A549 (cell line): Measurements from ENCODE around the gene SNORC. TPM values are rescaled to one million over a fixed set of nuclear protein-coding genes. Genes with fewer than 3 reads are reported as not detected.

Experiments used
- ATAC-seq, 2 experiments: fragments of 200-7000 bp in 1 of 2; fragments of >200 bp in 1 of 2; cut with Nextera tagmentation in 1 of 2; cut with Tn5 transposase in 1 of 2; 3 replicates each; pipeline versions ENCODE4 v1.8.0 to v1.9.1; 2018 to 2020; ENCODE audit warnings: mild to moderate bottlenecking in 1 of 2, moderate library complexity in 1 of 2
- CTCF ChIA-PET: fragments of 300-600 bp; sonication (Branson Sonifier 250); formaldehyde crosslinking; extraction: SDS; loops from one replicate; lab custom pipeline; 2021; ENCODE audit warnings: antibody characterized with exemption, inconsistent platforms; lab: Yijun Ruan, JAX
- POLR2A ChIA-PET: fragments of 350-600 bp; formaldehyde crosslinking; extraction: SDS; loops from one replicate; lab custom pipeline; 2021; ENCODE audit warnings: antibody characterized with exemption, inconsistent platforms; lab: Yijun Ruan, JAX
- DNase-seq, 2 experiments: peaks; one replicate each; pipeline versions ENCODE4 v3.0.0 to v3.0.0-alpha.2; 2011 to 2016; ENCODE audit warnings: low read depth in 1 of 2, low spot score in 1 of 2
- FAIRE-seq: peaks from 2 replicates; lab custom pipeline; 2011; peaks lifted over from hg19 to GRCh38; lab: Jason Lieb, UNC
- H3K27ac ChIP-seq, 2 experiments: fragments of >200 bp; sonication (Bioruptor Twin); formaldehyde crosslinking; 3 replicates each; pipeline ENCODE4 v1.5.1; 2016 to 2017
- H3K4me1 ChIP-seq: fragments of >200 bp; sonication (Bioruptor Twin); formaldehyde crosslinking; 3 replicates; pipeline ENCODE4 v1.6.1; 2016
- H3K4me2 ChIP-seq: fragments of >200 bp; sonication (Bioruptor Twin); formaldehyde crosslinking; 3 replicates; pipeline ENCODE4 v1.6.1; 2016
- H3K4me3 ChIP-seq: fragments of >200 bp; sonication (Bioruptor Twin); formaldehyde crosslinking; 3 replicates; pipeline ENCODE4 v1.5.1; 2016
- H3K9me3 ChIP-seq: fragments of >200 bp; sonication (Bioruptor Twin); formaldehyde crosslinking; 3 replicates; pipeline ENCODE4 v1.6.1; 2016
- CBX2 ChIP-seq: fragments of 200-600 bp; sonication (generic); IDR thresholded peaks from 2 replicates; pipeline ENCODE4 v1.6.1; 2016; ENCODE audit warnings: low read depth, mild to moderate bottlenecking, borderline replicate concordance
- CBX8 ChIP-seq: fragments of 200-600 bp; sonication (generic); IDR thresholded peaks from 2 replicates; pipeline ENCODE4 v1.6.1; 2016
- CHD2 ChIP-seq: fragments of 150-350 bp; IDR thresholded peaks from 2 replicates; pipeline ENCODE4 v1.6.1; 2014; ENCODE audit warnings: low read length; ENCODE audit not compliant: partially characterized antibody
- CHD4 ChIP-seq: fragments of 200-600 bp; sonication (generic); IDR thresholded peaks from 2 replicates; pipeline ENCODE4 v1.6.1; 2016; ENCODE audit warnings: antibody characterized with exemption, mild to moderate bottlenecking, borderline replicate concordance
- EHMT2 ChIP-seq: fragments of 200-600 bp; sonication (generic); IDR thresholded peaks from 2 replicates; pipeline ENCODE4 v1.6.1; 2016; ENCODE audit warnings: antibody characterized with exemption, low read depth, mild to moderate bottlenecking, moderate library complexity
- EP300 ChIP-seq, 2 experiments: fragments of >200 bp; sonication (Bioruptor Twin); formaldehyde crosslinking; IDR thresholded peaks; 2 replicates in 1 of 2; 3 replicates in 1 of 2; pipeline ENCODE4 v1.6.1; 2016 to 2017
- GATA3 ChIP-seq: IDR thresholded peaks from 2 replicates; pipeline ENCODE4 v1.6.1; 2012; ENCODE audit warnings: borderline replicate concordance
- HOXA7 ChIP-seq: fragments of 250-450 bp; sonication (Bioruptor Pico); IDR thresholded peaks from 2 replicates; pipeline ENCODE4 v1.5.0; 2020; ENCODE audit warnings: mild to moderate bottlenecking, moderate library complexity
- HOXB13 ChIP-seq: fragments of 250-450 bp; sonication (Bioruptor Pico); IDR thresholded peaks from 2 replicates; pipeline ENCODE4 v1.5.0; 2020; ENCODE audit warnings: low read depth, mild to moderate bottlenecking, moderate library complexity
- JUNB ChIP-seq: fragments of >200 bp; sonication (Bioruptor Twin); formaldehyde crosslinking; IDR thresholded peaks from 2 replicates; pipeline ENCODE4 v1.6.1; 2016
- KDM1A ChIP-seq: fragments of 200-600 bp; sonication (generic); IDR thresholded peaks from 2 replicates; pipeline ENCODE4 v1.6.1; 2016; ENCODE audit warnings: low read depth, mild to moderate bottlenecking
- MAZ ChIP-seq: fragments of 150-350 bp; IDR thresholded peaks from 2 replicates; pipeline ENCODE4 v1.6.1; 2014; ENCODE audit warnings: antibody characterized with exemption, low read depth, low read length, borderline replicate concordance
- NPAS2 ChIP-seq: fragments of 250-450 bp; sonication (Bioruptor Pico); IDR thresholded peaks from 2 replicates; pipeline ENCODE4 v1.8.0; 2022; ENCODE audit warnings: mild to moderate bottlenecking, moderate library complexity, borderline replicate concordance
- NR3C1 ChIP-seq: fragments of >200 bp; sonication (Bioruptor Twin); formaldehyde crosslinking; IDR thresholded peaks from 3 replicates; pipeline ENCODE4 v1.6.1; 2017
- POLR2AphosphoS2 ChIP-seq: conservative IDR thresholded peaks from 2 replicates; pipeline ENCODE4 v1.6.1; 2012; ENCODE audit warnings: low read length, improper control_type of control experiment, inconsistent platforms
- RARB ChIP-seq: fragments of 250-450 bp; sonication (Bioruptor Pico); IDR thresholded peaks from 2 replicates; pipeline ENCODE4 v1.8.0; 2021; ENCODE audit warnings: mild to moderate bottlenecking, moderate library complexity
- RNF2 ChIP-seq: fragments of 200-600 bp; sonication (generic); IDR thresholded peaks from 2 replicates; pipeline ENCODE4 v1.6.1; 2016; ENCODE audit warnings: low read depth, mild to moderate bottlenecking, antibody characterized with exemption, moderate library complexity, borderline replicate concordance
- SMC3 ChIP-seq: fragments of >200 bp; sonication (Bioruptor Twin); formaldehyde crosslinking; IDR thresholded peaks from 3 replicates; pipeline ENCODE4 v1.6.1; 2018; ENCODE audit warnings: inconsistent platforms
- SREBF2 ChIP-seq: fragments of 450-650 bp; IDR thresholded peaks from 2 replicates; pipeline ENCODE4 v1.6.1; 2014; ENCODE audit warnings: mild to moderate bottlenecking, moderate library complexity
- TFCP2L1 ChIP-seq: fragments of 250-450 bp; sonication (Bioruptor Pico); IDR thresholded peaks from 2 replicates; pipeline ENCODE4 v1.5.0; 2021; ENCODE audit warnings: mild to moderate bottlenecking
- TP53 ChIP-seq: fragments of 250-450 bp; sonication (Bioruptor Pico); IDR thresholded peaks from 2 replicates; pipeline ENCODE4 v1.5.0; 2021; ENCODE audit warnings: mild to moderate bottlenecking, moderate library complexity
- ZNF302 ChIP-seq: fragments of 250-450 bp; sonication (Bioruptor Pico); IDR thresholded peaks from 2 replicates; pipeline ENCODE4 v1.9.0; 2021; ENCODE audit warnings: inconsistent platforms, mild to moderate bottlenecking, moderate library complexity
- WGBS: methylation state at CpG from one replicate; pipeline ENCODE4 v1.1.6; 2017; ENCODE audit errors: missing lambda C conversion rate; 5-methylcytosine and 5-hydroxymethylcytosine counted together
- polyA plus RNA-seq, 4 experiments: library from polyadenylated mRNA; depleted of rRNA in 3 of 4; stranded (reverse); fragments of >200 nt; fragmentation: RNase III in 1 of 4; extraction: RNeasy Plus Mini Kit Qiagen cat#74134 plus additional on column Dnase treatment in 1 of 4; gene quantifications; 2 replicates in 3 of 4; 3 replicates in 1 of 4; pipeline ENCODE4 v1.2.3, GENCODE V29; 2011 to 2017
- TF ChIP-seq, protein P1 (sequence below): IDR thresholded peaks from 2 replicates; pipeline ENCODE4 v1.6.1; 2012
- TF ChIP-seq, protein P2 (sequence below): IDR thresholded peaks from 2 replicates; pipeline ENCODE4 v1.6.1; 2012
- TF ChIP-seq, protein P3 (sequence below): fragments of 450-650 bp; IDR thresholded peaks from 2 replicates; pipeline ENCODE4 v1.6.1; 2014; ENCODE audit warnings: antibody characterized with exemption
- TF ChIP-seq, protein P4 (sequence below): fragments of >200 bp; sonication (Bioruptor Twin); formaldehyde crosslinking; IDR thresholded peaks from 3 replicates; pipeline ENCODE4 v1.6.1; 2016
- TF ChIP-seq, protein P5 (sequence below): fragments of >200 bp; sonication (Bioruptor Twin); formaldehyde crosslinking; IDR thresholded peaks from 3 replicates; pipeline ENCODE4 v1.5.1; 2016

SNORC gene
- polyA plus RNA-seq, 2 of the 4 experiments (the other 2 are of a cell fraction) = 8.4 to 9.1 TPM

DNA sequence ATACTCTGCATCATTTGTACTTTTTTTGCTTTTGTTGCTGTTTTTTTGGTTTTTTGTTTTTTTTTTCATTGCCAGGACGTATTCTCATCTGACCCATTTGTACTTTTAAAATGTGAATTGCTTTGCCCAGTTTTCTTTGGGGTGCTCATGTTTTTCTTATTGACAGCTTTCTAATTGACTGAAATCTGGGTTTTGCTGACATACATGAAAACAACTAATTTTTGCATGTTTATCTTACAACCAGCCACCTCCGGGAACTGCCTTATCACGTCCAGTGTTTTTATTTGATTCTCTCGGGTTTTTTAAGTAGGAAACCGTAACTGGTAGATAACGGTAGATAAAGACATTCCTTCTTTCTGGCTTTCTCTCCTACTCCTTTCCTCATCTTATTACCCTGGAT is 38.6 kb downstream of the SNORC start (continued):
- no peak for TF ChIP-seq RNF2

- peaks cover 27% of the 10 kb centered on the region for H3K9me3 ChIP-seq
- no peak for FAIRE-seq
- no peak for DNase-seq
- 83% methylated on average over 4 of the region's 6 CpGs for WGBS
- no peak overlapping the region for H3K27ac ChIP-seq
- POLR2A ChIA-PET = no interaction called here
- no peak overlapping the region for H3K4me3 ChIP-seq
- TF ChIP-seq, protein P1, sequence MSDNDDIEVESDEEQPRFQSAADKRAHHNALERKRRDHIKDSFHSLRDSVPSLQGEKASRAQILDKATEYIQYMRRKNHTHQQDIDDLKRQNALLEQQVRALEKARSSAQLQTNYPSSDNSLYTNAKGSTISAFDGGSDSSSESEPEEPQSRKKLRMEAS = no peak
- no peak for TF ChIP-seq ZNF302 (CRISPR knock-in tag)
- no peak for TF ChIP-seq RNF2
- TF ChIP-seq TFCP2L1 = no peak
- TF ChIP-seq, protein P2, sequence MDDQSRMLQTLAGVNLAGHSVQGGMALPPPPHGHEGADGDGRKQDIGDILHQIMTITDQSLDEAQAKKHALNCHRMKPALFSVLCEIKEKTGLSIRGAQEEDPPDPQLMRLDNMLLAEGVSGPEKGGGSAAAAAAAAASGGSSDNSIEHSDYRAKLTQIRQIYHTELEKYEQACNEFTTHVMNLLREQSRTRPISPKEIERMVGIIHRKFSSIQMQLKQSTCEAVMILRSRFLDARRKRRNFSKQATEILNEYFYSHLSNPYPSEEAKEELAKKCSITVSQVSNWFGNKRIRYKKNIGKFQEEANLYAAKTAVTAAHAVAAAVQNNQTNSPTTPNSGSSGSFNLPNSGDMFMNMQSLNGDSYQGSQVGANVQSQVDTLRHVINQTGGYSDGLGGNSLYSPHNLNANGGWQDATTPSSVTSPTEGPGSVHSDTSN = no peak
- no peak for TF ChIP-seq HOXB13 (CRISPR knock-in tag)
- no peak for TF ChIP-seq EP300 (IDR thresholded peaks at IDR 0.05)
- TF ChIP-seq, protein P3, sequence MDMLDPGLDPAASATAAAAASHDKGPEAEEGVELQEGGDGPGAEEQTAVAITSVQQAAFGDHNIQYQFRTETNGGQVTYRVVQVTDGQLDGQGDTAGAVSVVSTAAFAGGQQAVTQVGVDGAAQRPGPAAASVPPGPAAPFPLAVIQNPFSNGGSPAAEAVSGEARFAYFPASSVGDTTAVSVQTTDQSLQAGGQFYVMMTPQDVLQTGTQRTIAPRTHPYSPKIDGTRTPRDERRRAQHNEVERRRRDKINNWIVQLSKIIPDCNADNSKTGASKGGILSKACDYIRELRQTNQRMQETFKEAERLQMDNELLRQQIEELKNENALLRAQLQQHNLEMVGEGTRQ = no peak
- TF ChIP-seq TP53 (CRISPR knock-in tag) = no peak
- no peak for TF ChIP-seq EHMT2
- no peak for TF ChIP-seq JUNB
- no peak for TF ChIP-seq GATA3
- no peak for TF ChIP-seq POLR2AphosphoS2
- TF ChIP-seq NR3C1 = no peak
- TF ChIP-seq, protein P4, sequence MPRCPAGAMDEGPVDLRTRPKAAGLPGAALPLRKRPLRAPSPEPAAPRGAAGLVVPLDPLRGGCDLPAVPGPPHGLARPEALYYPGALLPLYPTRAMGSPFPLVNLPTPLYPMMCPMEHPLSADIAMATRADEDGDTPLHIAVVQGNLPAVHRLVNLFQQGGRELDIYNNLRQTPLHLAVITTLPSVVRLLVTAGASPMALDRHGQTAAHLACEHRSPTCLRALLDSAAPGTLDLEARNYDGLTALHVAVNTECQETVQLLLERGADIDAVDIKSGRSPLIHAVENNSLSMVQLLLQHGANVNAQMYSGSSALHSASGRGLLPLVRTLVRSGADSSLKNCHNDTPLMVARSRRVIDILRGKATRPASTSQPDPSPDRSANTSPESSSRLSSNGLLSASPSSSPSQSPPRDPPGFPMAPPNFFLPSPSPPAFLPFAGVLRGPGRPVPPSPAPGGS = no peak
- TF ChIP-seq CHD2 = no peak
- TF ChIP-seq SREBF2 = no peak
- TF ChIP-seq, all 56 proteins: peak for 0
- ATAC-seq = no peak
- H3K4me2 ChIP-seq = no peak overlapping the region
- CTCF ChIA-PET = interaction anchor here (0.5 to 1.0 kb wide), 2 partner anchors 57 to 74 kb away, joined by 3 to 4 read pairs; no protein-coding TSS in a partner anchor
- peaks cover 7% of the 10 kb centered on the region; the same call in 2 of the 3 replicates for H3K4me1 ChIP-seq
These were observed 40.3 kb downstream of the SNORC start for GRCh38 chr2:232910376-232910775.

- H3K4me1 ChIP-seq = peaks cover 7% of the 10 kb centered on the region; the same call in 2 of the 3 replicates
- FAIRE-seq (no peak), ATAC-seq (no peak), DNase-seq (no peak)
- WGBS = 7% methylated on average over 1 of the region's 1 CpG
- H3K9me3 ChIP-seq = peaks cover 27% of the 10 kb centered on the region
- H3K4me2 ChIP-seq = no peak overlapping the region
- no peak overlapping the region for H3K4me3 ChIP-seq
- CTCF ChIA-PET = no interaction called here
- TF ChIP-seq CHD4 (no peak), TP53 (CRISPR knock-in tag) (no peak), CBX2 (no peak), KDM1A (no peak), NPAS2 (no peak), CBX8 (no peak), TFCP2L1 (no peak), SREBF2 (no peak), MAZ (no peak), RARB (no peak), HOXA7 (CRISPR knock-in tag) (no peak), SMC3 (no peak)
- TF ChIP-seq, protein P2 = no peak
- TF ChIP-seq, protein P5, sequence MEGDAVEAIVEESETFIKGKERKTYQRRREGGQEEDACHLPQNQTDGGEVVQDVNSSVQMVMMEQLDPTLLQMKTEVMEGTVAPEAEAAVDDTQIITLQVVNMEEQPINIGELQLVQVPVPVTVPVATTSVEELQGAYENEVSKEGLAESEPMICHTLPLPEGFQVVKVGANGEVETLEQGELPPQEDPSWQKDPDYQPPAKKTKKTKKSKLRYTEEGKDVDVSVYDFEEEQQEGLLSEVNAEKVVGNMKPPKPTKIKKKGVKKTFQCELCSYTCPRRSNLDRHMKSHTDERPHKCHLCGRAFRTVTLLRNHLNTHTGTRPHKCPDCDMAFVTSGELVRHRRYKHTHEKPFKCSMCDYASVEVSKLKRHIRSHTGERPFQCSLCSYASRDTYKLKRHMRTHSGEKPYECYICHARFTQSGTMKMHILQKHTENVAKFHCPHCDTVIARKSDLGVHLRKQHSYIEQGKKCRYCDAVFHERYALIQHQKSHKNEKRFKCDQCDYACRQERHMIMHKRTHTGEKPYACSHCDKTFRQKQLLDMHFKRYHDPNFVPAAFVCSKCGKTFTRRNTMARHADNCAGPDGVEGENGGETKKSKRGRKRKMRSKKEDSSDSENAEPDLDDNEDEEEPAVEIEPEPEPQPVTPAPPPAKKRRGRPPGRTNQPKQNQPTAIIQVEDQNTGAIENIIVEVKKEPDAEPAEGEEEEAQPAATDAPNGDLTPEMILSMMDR = no peak
- POLR2A ChIA-PET = no interaction called here
- no peak overlapping the region for H3K27ac ChIP-seq
These were observed 41.7 kb downstream of the SNORC start for GRCh38 chr2:232911712-232912277.
